HCT116 (cell line): Measurements from ENCODE around the gene NUP43. TPM values are rescaled to one million over a fixed set of nuclear protein-coding genes. Genes with fewer than 3 reads are reported as not detected.

Experiments used
- ATAC-seq: fragments of 200-7000 bp; cut with Tn5 transposase; 2 replicates; pipeline ENCODE4 v1.9.1; 2020; ENCODE audit warnings: mild to moderate bottlenecking, moderate library complexity
- BruUV-seq: library from RNA; stranded (reverse); fragments of 400-500 nt; replicated peaks from 2 replicates; lab custom pipeline; 2021; lab: Mats Ljungman, UMichigan
- CTCF ChIA-PET: fragments of 300-600 bp; sonication (Branson Sonifier 250); formaldehyde crosslinking; loops from one replicate; lab custom pipeline; 2021; ENCODE audit warnings: antibody characterized with exemption; lab: Charles Lee
- POLR2A ChIA-PET: fragments of 300-600, 350-600 bp; sonication (Branson Sonifier 250); formaldehyde crosslinking; loops from one replicate; lab custom pipeline; 2021; ENCODE audit warnings: antibody characterized with exemption; lab: Charles Lee
- RAD21 ChIA-PET, 2 experiments: fragments of 300-600 bp; sonication (Branson Sonifier 250); formaldehyde crosslinking; loops; one replicate each; lab custom pipeline; 2023; ENCODE audit warnings: low total read pairs in 2 of 2; ENCODE audit not compliant: uncharacterized antibody in 2 of 2, unreplicated experiment in 2 of 2, low non-redundant PET in 1 of 2; lab: Charles Lee
- DNase-seq: peaks from one replicate; pipeline ENCODE4 v3.0.0-alpha.2; 2010; ENCODE audit warnings: low read depth, low spot score
- H2AFZ ChIP-seq: fragments of 200-600 bp; shearing (Covaris generic), sonication (generic); 2 replicates; pipeline ENCODE4 v1.6.1; 2017; ENCODE audit warnings: low read depth, mixed run types, mixed read lengths, antibody characterized with exemption, low read length; ENCODE audit not compliant: poor library complexity, severe bottlenecking
- H3K27ac ChIP-seq: 2 replicates; pipeline ENCODE4 v1.5.1; 2012; ENCODE audit warnings: low read depth, low read length
- H3K27me3 ChIP-seq: fragments of 200-600 bp; sonication (generic); 2 replicates; pipeline ENCODE4 v1.6.1; 2016; ENCODE audit warnings: mixed run types, low read length, mixed read lengths; ENCODE audit not compliant: insufficient read depth
- H3K36me3 ChIP-seq, 2 experiments: fragments of 200-500 bp in 1 of 2; fragments of 200-600 bp in 1 of 2; sonication (Bioruptor generic) in 1 of 2; sonication (generic) in 1 of 2; 2 replicates each; pipeline versions ENCODE4 v1.5.1 to v1.6.1; 2014 to 2016; ENCODE audit warnings: low read length in 2 of 2, inconsistent platforms in 1 of 2, mixed read lengths in 1 of 2, mixed run types in 1 of 2; ENCODE audit not compliant: insufficient read depth in 2 of 2, control insufficient read depth in 1 of 2
- H3K4me1 ChIP-seq, 2 experiments: fragments of 200-600 bp in 1 of 2; sonication (generic) in 1 of 2; 2 replicates each; pipeline versions ENCODE4 v1.5.1 to v1.6.1; 2012 to 2017; ENCODE audit warnings: low read length in 2 of 2, inconsistent platforms in 1 of 2, mild to moderate bottlenecking in 1 of 2, mixed read lengths in 1 of 2, mixed run types in 1 of 2, moderate library complexity in 1 of 2; ENCODE audit not compliant: insufficient read depth in 2 of 2, control insufficient read depth in 1 of 2
- H3K4me2 ChIP-seq: fragments of 200-600 bp; sonication (generic); 2 replicates; pipeline ENCODE4 v1.6.1; 2017; ENCODE audit warnings: mixed run types, low read length, mixed read lengths
- H3K4me3 ChIP-seq, 2 experiments: fragments of 200-600 bp in 1 of 2; sonication (generic) in 1 of 2; replicated peaks in 1 of 2; 2 replicates each; pipeline ENCODE4 v1.5.1; 2011 to 2016; ENCODE audit warnings: low read length in 2 of 2, control low read depth in 1 of 2, low read depth in 1 of 2, mild to moderate bottlenecking in 1 of 2, mixed read lengths in 1 of 2, mixed run types in 1 of 2
- H3K79me2 ChIP-seq: fragments of 200-600 bp; sonication (generic); 2 replicates; pipeline ENCODE4 v1.6.1; 2017; ENCODE audit warnings: mild to moderate bottlenecking, mixed run types, low read length, moderate library complexity, mixed read lengths; ENCODE audit not compliant: insufficient read depth
- H3K9ac ChIP-seq: fragments of 200-600 bp; sonication (generic); 2 replicates; pipeline ENCODE4 v1.6.1; 2016; ENCODE audit warnings: low read length, mixed read lengths
- H3K9me2 ChIP-seq: fragments of 200-600 bp; sonication (generic), shearing (Covaris generic); 2 replicates; pipeline ENCODE4 v1.6.1; 2017; ENCODE audit warnings: mixed run types, mild to moderate bottlenecking, moderate library complexity; ENCODE audit not compliant: insufficient read depth
- H3K9me3 ChIP-seq, 2 experiments: fragments of 200-500 bp in 1 of 2; fragments of 200-600 bp in 1 of 2; sonication (Bioruptor generic) in 1 of 2; sonication (generic) in 1 of 2; 2 replicates each; pipeline ENCODE4 v1.6.1; 2014 to 2017; ENCODE audit warnings: low read length in 2 of 2, mixed read lengths in 2 of 2, inconsistent platforms in 1 of 2, low read depth in 1 of 2, mild to moderate bottlenecking in 1 of 2, mixed run types in 1 of 2, moderate library complexity in 1 of 2; ENCODE audit not compliant: control insufficient read depth in 1 of 2, insufficient read depth in 1 of 2
- H4K20me1 ChIP-seq: fragments of 200-600 bp; sonication (generic), shearing (Covaris generic); 2 replicates; pipeline ENCODE4 v1.6.1; 2017; ENCODE audit warnings: mixed run types, mild to moderate bottlenecking, moderate library complexity; ENCODE audit not compliant: insufficient read depth
- CBX3 ChIP-seq: IDR thresholded peaks from 2 replicates; pipeline ENCODE4 v1.6.1; 2012; ENCODE audit warnings: low read depth
- ELF1 ChIP-seq: IDR thresholded peaks from 2 replicates; pipeline ENCODE4 v1.6.1; 2012; ENCODE audit warnings: low read depth, borderline replicate concordance
- EZH2 ChIP-seq: fragments of 200-600 bp; sonication (generic); IDR thresholded peaks from 2 replicates; pipeline ENCODE4 v1.6.1; 2017; ENCODE audit warnings: antibody characterized with exemption, mixed run types
- FOSL1 ChIP-seq: IDR thresholded peaks from 2 replicates; pipeline ENCODE4 v1.6.1; 2012; ENCODE audit warnings: low read depth
- JUND ChIP-seq: IDR thresholded peaks from 2 replicates; pipeline ENCODE4 v1.6.1; 2012
- SIN3A ChIP-seq: IDR thresholded peaks from 2 replicates; pipeline ENCODE4 v1.6.1; 2012; ENCODE audit warnings: low read depth
- SP1 ChIP-seq: IDR thresholded peaks from 2 replicates; pipeline ENCODE4 v1.6.1; 2012; ENCODE audit warnings: low read depth
- ZNF274 ChIP-seq: fragments of 200-500 bp; sonication (Bioruptor generic); IDR thresholded peaks from 2 replicates; pipeline ENCODE4 v1.6.1; 2014; ENCODE audit warnings: mild to moderate bottlenecking, low read depth, low read length, inconsistent platforms
- intact Hi-C: fragments of 100-400 bp; cut with micrococcal nuclease; formaldehyde crosslinking; loops from 2 replicates; pipeline ENCODE4 v1.10.0; 2022
- total RNA-seq: library from RNA; stranded (reverse); gene quantifications from one replicate; pipeline ENCODE4 v1.2.1, GENCODE V29; 2021; ENCODE audit not compliant: unreplicated experiment
- TF ChIP-seq, protein P1 (sequence below): IDR thresholded peaks from 2 replicates; pipeline ENCODE4 v1.6.1; 2012; ENCODE audit warnings: low read depth
- TF ChIP-seq, protein P2 (sequence below): IDR thresholded peaks from 2 replicates; pipeline ENCODE4 v1.6.1; 2012
- TF ChIP-seq, protein P3 (sequence below): IDR thresholded peaks from 2 replicates; pipeline ENCODE4 v1.6.1; 2011; ENCODE audit warnings: mild to moderate bottlenecking, low read length, moderate library complexity; ENCODE audit not compliant: insufficient replicate concordance; ENCODE audit errors: extremely low read depth
- TF ChIP-seq, protein P4 (sequence below), 3 experiments: fragments of 200-600 bp in 1 of 3; sonication (generic) in 1 of 3; IDR thresholded peaks in 2 of 3; conservative IDR thresholded peaks in 1 of 3; 2 replicates each; pipeline ENCODE4 v1.5.1; 2012 to 2017; ENCODE audit warnings: low read depth in 2 of 3, low read length in 2 of 3, antibody characterized with exemption in 1 of 3, borderline replicate concordance in 1 of 3, control low read depth in 1 of 3, mild to moderate bottlenecking in 1 of 3, mixed read lengths in 1 of 3, mixed run types in 1 of 3, moderate library complexity in 1 of 3; ENCODE audit not compliant: insufficient read depth in 1 of 3

The NUP43 gene
- total RNA-seq, 1 experiment from 2014 or later, result 51.0 TPM

DNA sequence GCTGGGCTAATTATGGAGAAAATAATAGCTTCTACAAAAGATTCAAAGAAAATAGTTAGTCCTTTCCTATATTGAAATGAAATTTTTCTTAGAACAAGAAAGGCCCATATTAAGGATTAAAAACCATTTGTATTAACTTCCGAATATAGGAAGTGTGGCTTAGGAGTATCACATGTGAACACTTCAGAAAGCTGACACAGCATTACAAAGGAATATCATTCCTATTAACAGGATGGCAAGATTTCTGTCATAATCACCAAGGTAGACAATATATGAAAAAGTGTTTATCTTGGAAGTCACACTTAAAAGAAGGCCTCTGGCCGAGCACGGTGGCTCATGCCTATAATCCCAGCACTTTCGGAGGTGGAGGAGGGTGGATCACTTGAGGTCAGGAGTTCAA, 23.1 kb downstream of the NUP43 start:
- no TSS peak for BruUV-seq
- intact Hi-C loops, result loop anchor here (1.0 to 5.0 kb wide), 2 partner anchors 203 to 294 kb away; no protein-coding TSS in a partner anchor
- peaks cover 0 to 7% of the 10 kb centered on the region in 2 experiments; a peak in 1 of 4 replicates for H3K4me1 ChIP-seq
- no peaks in the 10 kb centered on the region for H3K9me2 ChIP-seq
- peaks cover 12 to 17% of the 10 kb centered on the region in 2 experiments; a peak in 2 of 4 replicates for H3K36me3 ChIP-seq
- peaks cover 3% of the 10 kb centered on the region; the same call in 1 of the 2 replicates for H3K79me2 ChIP-seq
- H4K20me1 ChIP-seq, result 0 out of 2 replicates have a peak, but pooled peaks cover 5% of the 10 kb centered on the region
- no peak overlapping the region for H3K9ac ChIP-seq
- no peaks in the 10 kb centered on the region for H3K27me3 ChIP-seq
- H3K27ac ChIP-seq, result no peak overlapping the region
- H2AFZ ChIP-seq, result no peak overlapping the region
- no peak for TF ChIP-seq EZH2
- no peak for TF ChIP-seq JUND
- TF ChIP-seq SIN3A, result no peak
- no peak for TF ChIP-seq FOSL1
- TF ChIP-seq ELF1, result no peak
- TF ChIP-seq SP1, result no peak
- TF ChIP-seq CBX3, result no peak
- TF ChIP-seq, protein P1, sequence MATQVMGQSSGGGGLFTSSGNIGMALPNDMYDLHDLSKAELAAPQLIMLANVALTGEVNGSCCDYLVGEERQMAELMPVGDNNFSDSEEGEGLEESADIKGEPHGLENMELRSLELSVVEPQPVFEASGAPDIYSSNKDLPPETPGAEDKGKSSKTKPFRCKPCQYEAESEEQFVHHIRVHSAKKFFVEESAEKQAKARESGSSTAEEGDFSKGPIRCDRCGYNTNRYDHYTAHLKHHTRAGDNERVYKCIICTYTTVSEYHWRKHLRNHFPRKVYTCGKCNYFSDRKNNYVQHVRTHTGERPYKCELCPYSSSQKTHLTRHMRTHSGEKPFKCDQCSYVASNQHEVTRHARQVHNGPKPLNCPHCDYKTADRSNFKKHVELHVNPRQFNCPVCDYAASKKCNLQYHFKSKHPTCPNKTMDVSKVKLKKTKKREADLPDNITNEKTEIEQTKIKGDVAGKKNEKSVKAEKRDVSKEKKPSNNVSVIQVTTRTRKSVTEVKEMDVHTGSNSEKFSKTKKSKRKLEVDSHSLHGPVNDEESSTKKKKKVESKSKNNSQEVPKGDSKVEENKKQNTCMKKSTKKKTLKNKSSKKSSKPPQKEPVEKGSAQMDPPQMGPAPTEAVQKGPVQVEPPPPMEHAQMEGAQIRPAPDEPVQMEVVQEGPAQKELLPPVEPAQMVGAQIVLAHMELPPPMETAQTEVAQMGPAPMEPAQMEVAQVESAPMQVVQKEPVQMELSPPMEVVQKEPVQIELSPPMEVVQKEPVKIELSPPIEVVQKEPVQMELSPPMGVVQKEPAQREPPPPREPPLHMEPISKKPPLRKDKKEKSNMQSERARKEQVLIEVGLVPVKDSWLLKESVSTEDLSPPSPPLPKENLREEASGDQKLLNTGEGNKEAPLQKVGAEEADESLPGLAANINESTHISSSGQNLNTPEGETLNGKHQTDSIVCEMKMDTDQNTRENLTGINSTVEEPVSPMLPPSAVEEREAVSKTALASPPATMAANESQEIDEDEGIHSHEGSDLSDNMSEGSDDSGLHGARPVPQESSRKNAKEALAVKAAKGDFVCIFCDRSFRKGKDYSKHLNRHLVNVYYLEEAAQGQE, result no peak
- TF ChIP-seq, protein P2, sequence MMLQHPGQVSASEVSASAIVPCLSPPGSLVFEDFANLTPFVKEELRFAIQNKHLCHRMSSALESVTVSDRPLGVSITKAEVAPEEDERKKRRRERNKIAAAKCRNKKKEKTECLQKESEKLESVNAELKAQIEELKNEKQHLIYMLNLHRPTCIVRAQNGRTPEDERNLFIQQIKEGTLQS, result no peak
- TF ChIP-seq ZNF274, result no peak
- TF ChIP-seq, protein P3, sequence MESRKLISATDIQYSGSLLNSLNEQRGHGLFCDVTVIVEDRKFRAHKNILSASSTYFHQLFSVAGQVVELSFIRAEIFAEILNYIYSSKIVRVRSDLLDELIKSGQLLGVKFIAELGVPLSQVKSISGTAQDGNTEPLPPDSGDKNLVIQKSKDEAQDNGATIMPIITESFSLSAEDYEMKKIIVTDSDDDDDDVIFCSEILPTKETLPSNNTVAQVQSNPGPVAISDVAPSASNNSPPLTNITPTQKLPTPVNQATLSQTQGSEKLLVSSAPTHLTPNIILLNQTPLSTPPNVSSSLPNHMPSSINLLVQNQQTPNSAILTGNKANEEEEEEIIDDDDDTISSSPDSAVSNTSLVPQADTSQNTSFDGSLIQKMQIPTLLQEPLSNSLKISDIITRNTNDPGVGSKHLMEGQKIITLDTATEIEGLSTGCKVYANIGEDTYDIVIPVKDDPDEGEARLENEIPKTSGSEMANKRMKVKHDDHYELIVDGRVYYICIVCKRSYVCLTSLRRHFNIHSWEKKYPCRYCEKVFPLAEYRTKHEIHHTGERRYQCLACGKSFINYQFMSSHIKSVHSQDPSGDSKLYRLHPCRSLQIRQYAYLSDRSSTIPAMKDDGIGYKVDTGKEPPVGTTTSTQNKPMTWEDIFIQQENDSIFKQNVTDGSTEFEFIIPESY, result no peak
- TF ChIP-seq, protein P4, sequence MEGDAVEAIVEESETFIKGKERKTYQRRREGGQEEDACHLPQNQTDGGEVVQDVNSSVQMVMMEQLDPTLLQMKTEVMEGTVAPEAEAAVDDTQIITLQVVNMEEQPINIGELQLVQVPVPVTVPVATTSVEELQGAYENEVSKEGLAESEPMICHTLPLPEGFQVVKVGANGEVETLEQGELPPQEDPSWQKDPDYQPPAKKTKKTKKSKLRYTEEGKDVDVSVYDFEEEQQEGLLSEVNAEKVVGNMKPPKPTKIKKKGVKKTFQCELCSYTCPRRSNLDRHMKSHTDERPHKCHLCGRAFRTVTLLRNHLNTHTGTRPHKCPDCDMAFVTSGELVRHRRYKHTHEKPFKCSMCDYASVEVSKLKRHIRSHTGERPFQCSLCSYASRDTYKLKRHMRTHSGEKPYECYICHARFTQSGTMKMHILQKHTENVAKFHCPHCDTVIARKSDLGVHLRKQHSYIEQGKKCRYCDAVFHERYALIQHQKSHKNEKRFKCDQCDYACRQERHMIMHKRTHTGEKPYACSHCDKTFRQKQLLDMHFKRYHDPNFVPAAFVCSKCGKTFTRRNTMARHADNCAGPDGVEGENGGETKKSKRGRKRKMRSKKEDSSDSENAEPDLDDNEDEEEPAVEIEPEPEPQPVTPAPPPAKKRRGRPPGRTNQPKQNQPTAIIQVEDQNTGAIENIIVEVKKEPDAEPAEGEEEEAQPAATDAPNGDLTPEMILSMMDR (IDR thresholded peaks at IDR 0.05 in 2 of 3, conservative IDR thresholded peaks at IDR 0.05 in 1 of 3; ENCODE audit: borderline replicate concordance in 1 of 3, insufficient read depth in 1 of 3, low read depth in 2 of 3, low read length in 2 of 3), result no peak
- TF ChIP-seq, all 23 proteins: peak for 0
- DNase-seq (no peak), ATAC-seq (no peak)
- Histone ChIP-seq H3K9me3 (no peaks in the 10 kb centered on the region), H3K4me2 (no peak overlapping the region), H3K4me3 (no peak overlapping the region)
- ChIA-PET CTCF (no interaction called here), POLR2A (no interaction called here), RAD21 (interaction anchor here in 1 of 2 experiments (1.0 kb wide), 1 partner anchor 293 kb away, joined by 3 read pairs; no protein-coding TSS in a partner anchor)
